Osteocyte (in vitro differentiated cells): ENCODE data around the gene NKAIN4. TPM values are rescaled to one million over a fixed set of nuclear protein-coding genes. Genes with fewer than 3 reads are reported as not detected.

Experiments
- DNase-seq: peaks from one replicate; pipeline ENCODE4 v3.0.0; 2021; ENCODE audit warnings: mixed read lengths; ENCODE audit not compliant: unreplicated experiment; ENCODE audit errors: extremely low spot score
- H3K27ac Mint-ChIP-seq: one replicate; pipeline ENCODE4 v1.8.0; 2021; ENCODE audit warnings: mild to moderate bottlenecking, mixed read lengths; ENCODE audit not compliant: unreplicated experiment
- H3K27me3 Mint-ChIP-seq: one replicate; pipeline ENCODE4 v1.8.0; 2021; ENCODE audit warnings: mixed read lengths; ENCODE audit not compliant: unreplicated experiment
- H3K36me3 Mint-ChIP-seq: one replicate; pipeline ENCODE4 v1.8.0; 2021; ENCODE audit warnings: mixed read lengths; ENCODE audit not compliant: unreplicated experiment
- H3K4me1 Mint-ChIP-seq: one replicate; pipeline ENCODE4 v1.8.0; 2021; ENCODE audit warnings: mixed read lengths; ENCODE audit not compliant: unreplicated experiment
- H3K4me3 Mint-ChIP-seq: one replicate; pipeline ENCODE4 v1.8.0; 2021; ENCODE audit warnings: mild to moderate bottlenecking, moderate library complexity, mixed read lengths; ENCODE audit not compliant: unreplicated experiment
- H3K9me3 Mint-ChIP-seq: one replicate; pipeline ENCODE4 v1.8.0; 2021; ENCODE audit warnings: mixed read lengths; ENCODE audit not compliant: unreplicated experiment
- total RNA-seq: library from RNA; stranded (reverse); gene quantifications from 2 replicates; pipeline ENCODE4 v1.2.1, GENCODE V29; 2021
- TF ChIP-seq, protein P1 (sequence below): fragments of 200-600 bp; sonication (generic); IDR thresholded peaks from 2 replicates; pipeline ENCODE4 v1.5.0; 2021; ENCODE audit warnings: antibody characterized with exemption, mild to moderate bottlenecking, moderate library complexity

Gene NKAIN4
- total RNA-seq, 1 donor from 2014 or later, result 0.62 TPM

DNA sequence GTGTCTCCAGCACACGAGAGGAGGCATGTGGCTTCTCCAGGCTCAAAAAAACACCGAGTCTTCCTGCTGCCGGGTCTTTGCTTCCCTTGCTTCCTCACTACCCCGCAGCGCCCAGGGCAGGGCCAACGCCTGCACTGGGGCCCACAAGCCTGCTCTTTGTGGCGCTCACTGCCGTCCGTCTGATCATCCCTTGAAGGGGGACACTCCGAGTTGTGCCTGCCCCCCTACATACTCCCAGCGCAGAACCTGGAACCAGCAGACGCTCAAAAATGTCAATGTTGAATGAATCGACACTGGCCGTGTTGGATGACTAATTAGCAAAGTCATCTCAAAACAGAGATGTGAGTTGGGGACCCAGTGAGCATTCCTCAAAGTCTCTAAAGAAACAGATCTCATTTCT is 10.3 kb upstream of the NKAIN4 start:
- Mint-ChIP-seq H3K36me3 (no peaks in the 10 kb centered on the region), H3K4me1 (peaks cover 4% of the 10 kb centered on the region), H3K9me3 (no peaks in the 10 kb centered on the region), H3K27me3 (peaks cover 19% of the 10 kb centered on the region), H3K4me3 (no peak overlapping the region), H3K27ac (no peak overlapping the region)
- DNase-seq, result no peak
- TF ChIP-seq, protein P1, sequence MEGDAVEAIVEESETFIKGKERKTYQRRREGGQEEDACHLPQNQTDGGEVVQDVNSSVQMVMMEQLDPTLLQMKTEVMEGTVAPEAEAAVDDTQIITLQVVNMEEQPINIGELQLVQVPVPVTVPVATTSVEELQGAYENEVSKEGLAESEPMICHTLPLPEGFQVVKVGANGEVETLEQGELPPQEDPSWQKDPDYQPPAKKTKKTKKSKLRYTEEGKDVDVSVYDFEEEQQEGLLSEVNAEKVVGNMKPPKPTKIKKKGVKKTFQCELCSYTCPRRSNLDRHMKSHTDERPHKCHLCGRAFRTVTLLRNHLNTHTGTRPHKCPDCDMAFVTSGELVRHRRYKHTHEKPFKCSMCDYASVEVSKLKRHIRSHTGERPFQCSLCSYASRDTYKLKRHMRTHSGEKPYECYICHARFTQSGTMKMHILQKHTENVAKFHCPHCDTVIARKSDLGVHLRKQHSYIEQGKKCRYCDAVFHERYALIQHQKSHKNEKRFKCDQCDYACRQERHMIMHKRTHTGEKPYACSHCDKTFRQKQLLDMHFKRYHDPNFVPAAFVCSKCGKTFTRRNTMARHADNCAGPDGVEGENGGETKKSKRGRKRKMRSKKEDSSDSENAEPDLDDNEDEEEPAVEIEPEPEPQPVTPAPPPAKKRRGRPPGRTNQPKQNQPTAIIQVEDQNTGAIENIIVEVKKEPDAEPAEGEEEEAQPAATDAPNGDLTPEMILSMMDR, result no peak

DNA sequence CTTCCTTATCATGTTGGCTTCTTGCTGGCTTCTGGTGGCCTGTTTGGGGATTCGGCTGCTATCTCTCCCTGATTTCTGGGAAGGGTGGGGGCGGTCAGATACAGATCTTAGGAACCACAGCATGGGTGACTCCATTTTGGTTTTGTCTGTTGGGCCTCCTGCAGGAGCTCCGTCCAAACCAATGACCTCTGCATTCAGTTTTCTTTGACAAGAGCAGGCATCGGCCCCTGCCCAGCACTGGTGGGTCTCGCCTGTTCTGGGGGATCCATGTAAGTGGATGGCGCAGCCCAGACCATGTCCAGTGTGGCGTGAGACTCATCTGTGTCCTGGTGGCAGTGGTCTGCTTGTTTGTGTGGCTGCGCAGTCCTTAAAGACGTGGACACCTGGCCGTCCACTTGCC is 9.7 kb upstream of the NKAIN4 start:
- H3K9me3 Mint-ChIP-seq, result no peaks in the 10 kb centered on the region
- TF ChIP-seq, protein P1, result no peak
- H3K4me1 Mint-ChIP-seq, result peaks cover 4% of the 10 kb centered on the region
- H3K36me3 Mint-ChIP-seq, result no peaks in the 10 kb centered on the region
- H3K27ac Mint-ChIP-seq, result no peak overlapping the region
- no peak overlapping the region for H3K4me3 Mint-ChIP-seq
- no peak for DNase-seq
- H3K27me3 Mint-ChIP-seq, result peaks cover 23% of the 10 kb centered on the region

DNA sequence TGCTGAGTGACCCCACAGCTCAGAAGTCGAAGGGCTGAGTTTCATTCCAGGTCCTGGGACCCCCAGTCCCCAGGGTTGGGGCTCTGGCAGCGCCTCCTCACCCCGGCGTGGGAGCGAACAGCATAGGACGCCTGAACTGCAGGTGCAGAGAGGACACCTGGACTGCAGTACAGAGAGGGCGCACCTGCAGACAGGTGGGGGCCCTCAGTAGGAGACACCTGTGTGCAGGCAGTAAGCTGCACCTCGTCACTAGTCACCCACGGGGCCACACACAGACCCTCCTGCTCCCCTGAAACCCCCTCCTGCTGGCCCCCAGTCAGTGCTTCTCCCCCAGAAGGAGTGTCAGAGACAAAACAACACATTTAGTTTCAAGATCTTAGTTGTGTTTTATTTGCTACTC is 8.6 kb upstream of the NKAIN4 start:
- Mint-ChIP-seq H3K4me1 (peaks cover 4% of the 10 kb centered on the region), H3K4me3 (no peak overlapping the region), H3K27me3 (peaks cover 24% of the 10 kb centered on the region), H3K36me3 (no peaks in the 10 kb centered on the region), H3K9me3 (no peaks in the 10 kb centered on the region), H3K27ac (no peak overlapping the region)
- TF ChIP-seq, protein P1, result no peak
- no peak for DNase-seq

DNA sequence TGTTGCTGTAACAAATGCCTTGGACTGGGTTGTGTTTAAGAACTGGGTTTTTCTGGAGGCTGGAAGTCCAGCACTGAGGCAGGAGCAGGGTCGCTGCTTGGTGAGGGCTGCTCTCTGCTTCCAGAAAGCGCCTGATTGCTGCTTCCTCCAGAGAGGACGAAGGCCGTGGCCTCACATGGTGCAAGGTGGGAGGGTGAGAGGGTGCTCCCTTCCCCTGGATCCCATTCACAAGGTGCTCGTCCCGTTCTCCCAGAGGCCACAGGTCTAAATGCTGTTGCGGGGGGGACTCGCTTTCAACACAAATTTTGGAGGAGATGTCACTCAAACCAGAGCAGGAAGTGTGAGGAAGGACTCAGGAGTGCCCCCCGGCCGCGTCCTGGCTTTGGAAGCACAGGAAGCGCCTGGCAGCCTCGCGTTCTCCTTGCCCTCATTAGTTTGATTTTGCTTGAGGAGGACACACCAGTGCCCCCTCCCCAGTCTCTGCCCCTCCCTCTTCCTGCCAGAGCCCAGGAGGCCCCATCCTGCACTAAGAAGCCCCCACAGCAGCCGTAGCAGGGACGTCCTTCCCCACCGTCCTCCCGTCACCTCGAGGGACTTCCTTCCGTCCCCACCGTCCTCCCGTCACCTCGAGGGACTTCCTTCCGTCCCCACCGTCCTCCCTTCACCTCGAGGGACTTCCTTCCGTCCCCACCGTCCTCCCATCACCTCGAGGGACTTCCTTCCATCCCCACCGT is 7.7 kb upstream of the NKAIN4 start:
- Mint-ChIP-seq H3K4me1 (peaks cover 4% of the 10 kb centered on the region), H3K27ac (no peak overlapping the region), H3K36me3 (no peaks in the 10 kb centered on the region), H3K4me3 (no peak overlapping the region), H3K27me3 (peaks cover 33% of the 10 kb centered on the region), H3K9me3 (no peaks in the 10 kb centered on the region)
- no peak for DNase-seq
- TF ChIP-seq, protein P1, result no peak

DNA sequence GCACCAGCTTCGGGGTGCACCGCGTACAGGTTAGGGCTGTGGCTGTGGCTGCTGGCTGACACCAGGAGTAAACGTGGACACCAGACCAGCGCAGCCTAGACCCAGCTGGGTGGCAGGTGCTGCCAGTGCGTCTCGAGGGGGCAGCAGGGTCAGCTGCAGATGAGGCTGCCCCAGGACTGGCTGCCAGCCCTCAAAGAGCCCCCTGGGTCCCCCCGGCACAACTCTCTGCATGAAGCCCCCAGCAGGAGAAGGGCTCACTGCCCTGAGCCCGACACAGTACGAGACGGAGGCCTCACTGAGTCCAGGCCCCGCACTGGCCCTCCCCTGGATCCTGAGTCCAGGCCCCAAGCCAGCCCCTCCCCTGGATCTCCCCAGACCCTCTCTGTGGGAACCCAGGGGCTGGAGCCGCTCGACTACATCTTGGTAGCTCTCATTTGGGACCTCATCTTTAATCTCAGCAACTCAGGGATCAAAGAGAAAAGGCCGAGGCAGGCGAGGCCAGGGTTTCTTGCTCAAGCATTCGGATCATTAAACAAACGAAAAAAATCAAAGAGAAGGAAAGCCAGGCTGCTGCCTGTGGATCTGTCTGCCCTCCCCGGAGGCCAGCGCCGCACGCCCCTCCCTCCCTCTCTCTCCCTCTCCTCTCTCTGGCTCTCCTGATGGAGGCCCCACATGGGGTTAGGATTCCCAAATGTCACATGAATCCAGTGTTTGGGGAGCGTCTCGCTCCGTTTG is 7.0 kb upstream of the NKAIN4 start:
- Mint-ChIP-seq H3K4me1 (peaks cover 4% of the 10 kb centered on the region), H3K36me3 (no peaks in the 10 kb centered on the region), H3K27ac (no peak overlapping the region), H3K4me3 (no peak overlapping the region), H3K27me3 (peaks cover 40% of the 10 kb centered on the region), H3K9me3 (no peaks in the 10 kb centered on the region)
- no peak for DNase-seq
- TF ChIP-seq, protein P1, result no peak
